Upper lobe of left lung (tissue), 6 donors: ENCODE measurements around the gene NALCN. TPM values are rescaled to one million over a fixed set of nuclear protein-coding genes. Genes with fewer than 3 reads are reported as not detected.

Experiments used
- ATAC-seq, 2 donors: fragments of 200-7000 bp; cut with Tn5 transposase; one replicate each; pipeline ENCODE4 v1.9.1; 2022; ENCODE audit warnings: mild to moderate bottlenecking in 2 of 2, moderate library complexity in 2 of 2; ENCODE audit not compliant: low FRiP score in 2 of 2
- DNase-seq, 2 donors: peaks; one replicate each; pipeline ENCODE4 v3.0.0-alpha.2; 2019 to 2020
- H3K27ac ChIP-seq, 4 donors: fragments of 200-600 bp; sonication (generic); one replicate each; pipeline ENCODE4 v1.5.1; 2016 to 2019
- H3K27me3 ChIP-seq, 4 donors: fragments of 200-600 bp; sonication (generic); one replicate each; pipeline ENCODE4 v1.5.1; 2017 to 2019
- H3K36me3 ChIP-seq, 4 donors: fragments of 200-600 bp; sonication (generic); one replicate each; pipeline ENCODE4 v1.5.1; 2016 to 2019
- H3K4me1 ChIP-seq, 4 donors: fragments of 200-600 bp; sonication (generic); one replicate each; pipeline ENCODE4 v1.5.1; 2018 to 2019
- H3K4me3 ChIP-seq, 4 donors: fragments of 200-600 bp; sonication (generic); one replicate each; pipeline ENCODE4 v1.5.1; 2017 to 2019; ENCODE audit warnings: mild to moderate bottlenecking in 2 of 4, moderate library complexity in 1 of 4
- H3K9me3 ChIP-seq, 4 donors: fragments of 200-600 bp; sonication (generic); one replicate each; pipeline ENCODE4 v1.5.1; 2018 to 2019
- CTCF ChIP-seq, 6 experiments: fragments of 450-650 bp in 4 of 6; fragments of 200-600 bp in 2 of 6; sonication (generic) in 2 of 6; IDR thresholded peaks; one replicate each; pipeline ENCODE4 v1.5.1; 2016 to 2019; ENCODE audit warnings: antibody characterized with exemption in 6 of 6
- EP300 ChIP-seq, 4 donors: sonication (generic); formaldehyde crosslinking; IDR thresholded peaks; one replicate each; pipeline ENCODE4 v1.5.1; 2017; ENCODE audit warnings: antibody characterized with exemption in 4 of 4, control low read depth in 2 of 4
- POLR2A ChIP-seq, 4 donors: fragments of 450-650 bp; IDR thresholded peaks; one replicate each; pipeline ENCODE4 v1.5.1; 2016 to 2017; ENCODE audit warnings: antibody characterized with exemption in 4 of 4, mild to moderate bottlenecking in 2 of 4
- POLR2AphosphoS5 ChIP-seq, 2 donors: sonication (generic); formaldehyde crosslinking; IDR thresholded peaks; one replicate each; pipeline ENCODE4 v1.5.1; 2017; ENCODE audit warnings: antibody characterized with exemption in 2 of 2
- WGBS, 2 donors: methylation state at CpG; one replicate each; pipeline ENCODE4 v1.1.5; 2017 to 2018; 5-methylcytosine and 5-hydroxymethylcytosine counted together
- total RNA-seq, 6 donors: library from RNA; depleted of rRNA in 4 of 6; stranded (reverse); fragments of >200 nt in 4 of 6; gene quantifications; one replicate each; pipeline versions ENCODE4 v1.1.0 to v1.2.1, GENCODE V29; 2016 to 2021
- donor health status: DM: no; HTN: no; CAD: no; lungs with moderate emphysema.
- donor health status: DM: no; HTN: yes; CAD: no; lungs with severe emphysema.

Gene NALCN
- total RNA-seq, 6 donors from 2014 or later, result under 0.01 to 1.8 (median 1.1) TPM

GRCh38 chr13:101190337-101190736, 226.0 kb downstream of the NALCN start:
- H3K9me3 ChIP-seq, result no peaks in the 10 kb centered on the region

DNA sequence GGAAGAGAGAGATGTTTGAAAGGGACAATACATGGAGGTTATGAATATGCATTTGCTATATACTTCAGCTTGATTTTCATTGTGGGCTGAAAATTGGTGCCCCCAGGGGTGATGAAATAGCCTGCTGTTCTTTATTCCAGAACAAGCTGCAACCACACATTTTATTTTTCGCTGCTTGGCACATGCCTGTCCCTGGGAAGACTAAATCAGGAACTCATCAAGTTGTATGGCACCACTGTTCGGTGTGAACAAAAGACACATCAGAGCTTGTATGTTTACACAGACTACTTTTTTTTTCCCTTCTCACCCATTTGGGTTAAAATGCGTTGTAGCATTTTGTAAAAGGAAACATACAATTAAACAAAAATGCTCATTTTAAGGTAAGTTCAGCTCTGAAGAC, 230.7 kb downstream of the NALCN start:
- ATAC-seq (no peak), DNase-seq (no peak)
- Histone ChIP-seq H3K36me3 (no peaks in the 10 kb centered on the region), H3K9me3 (no peaks in the 10 kb centered on the region), H3K27ac (no peak overlapping the region), H3K4me3 (no peak overlapping the region), H3K4me1 (no peaks in the 10 kb centered on the region), H3K27me3 (no peaks in the 10 kb centered on the region)
- no peak for TF ChIP-seq EP300 (IDR thresholded peaks at IDR 0.05)
- TF ChIP-seq POLR2A (IDR thresholded peaks at IDR 0.05), result no peak
- TF ChIP-seq POLR2AphosphoS5 (IDR thresholded peaks at IDR 0.05), result no peak
- TF ChIP-seq CTCF (IDR thresholded peaks at IDR 0.05), result no peak
- WGBS, 2 donors, result 65 to 67% methylated on average over 3 of the region's 3 CpGs

More at GRCh38 chr13:101190337-101190736, 226.0 kb downstream of the NALCN start:
- no peak for TF ChIP-seq POLR2AphosphoS5 (IDR thresholded peaks at IDR 0.05)
- no peak for TF ChIP-seq POLR2A (IDR thresholded peaks at IDR 0.05)
- no peak for TF ChIP-seq CTCF (IDR thresholded peaks at IDR 0.05)
- no peak for TF ChIP-seq EP300 (IDR thresholded peaks at IDR 0.05)
- H3K4me1 ChIP-seq, result no peaks in the 10 kb centered on the region
- no peaks in the 10 kb centered on the region for H3K27me3 ChIP-seq
- no peaks in the 10 kb centered on the region for H3K36me3 ChIP-seq
- no peak overlapping the region for H3K27ac ChIP-seq
- no peak for ATAC-seq
- no peak overlapping the region for H3K4me3 ChIP-seq
- DNase-seq, result no peak
- 82 to 87% methylated on average over 3 of the region's 3 CpGs for WGBS, 2 donors

DNA sequence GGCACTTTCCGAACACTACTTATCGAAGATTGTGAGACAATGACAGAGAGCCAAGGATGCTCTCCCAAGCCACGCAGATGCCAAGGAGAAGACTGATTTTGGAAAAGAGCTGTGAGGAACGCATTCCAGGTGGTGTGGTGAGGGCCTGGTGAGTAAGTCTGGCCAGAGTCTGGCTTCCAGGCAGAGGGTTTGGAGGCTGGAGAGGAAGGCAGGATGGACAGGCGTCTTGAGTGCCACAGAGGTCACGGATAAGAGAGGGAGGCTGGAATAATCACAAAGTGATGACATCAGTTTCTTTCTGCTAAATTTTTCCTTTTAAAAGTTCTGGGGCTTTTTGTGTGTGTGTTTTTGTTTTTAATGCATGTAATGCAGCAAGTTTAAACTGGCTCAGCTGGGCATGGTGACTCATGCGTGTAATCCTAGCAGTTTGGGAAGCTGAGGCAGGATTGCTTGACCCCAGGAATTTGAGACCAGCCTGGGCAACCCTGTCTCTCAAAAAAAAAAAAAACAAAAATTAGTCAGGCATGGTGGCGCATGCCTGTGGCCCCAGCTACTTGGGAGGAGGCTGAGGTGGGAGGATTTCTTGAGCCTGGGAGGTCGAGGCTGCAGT, 235.1 kb downstream of the NALCN start:
- DNase-seq (no peak), ATAC-seq (no peak)
- 67 to 82% methylated on average over 9 of the region's 9 CpGs for WGBS, 2 donors
- no peaks in the 10 kb centered on the region for H3K36me3 ChIP-seq
- TF ChIP-seq POLR2A (IDR thresholded peaks at IDR 0.05) (no peak), POLR2AphosphoS5 (IDR thresholded peaks at IDR 0.05) (no peak), CTCF (IDR thresholded peaks at IDR 0.05) (no peak), EP300 (IDR thresholded peaks at IDR 0.05) (no peak)
- H3K27ac ChIP-seq, result no peak overlapping the region
- no peaks in the 10 kb centered on the region for H3K4me1 ChIP-seq
- H3K27me3 ChIP-seq, result no peaks in the 10 kb centered on the region
- no peak overlapping the region for H3K4me3 ChIP-seq
- H3K9me3 ChIP-seq, result no peaks in the 10 kb centered on the region

DNA sequence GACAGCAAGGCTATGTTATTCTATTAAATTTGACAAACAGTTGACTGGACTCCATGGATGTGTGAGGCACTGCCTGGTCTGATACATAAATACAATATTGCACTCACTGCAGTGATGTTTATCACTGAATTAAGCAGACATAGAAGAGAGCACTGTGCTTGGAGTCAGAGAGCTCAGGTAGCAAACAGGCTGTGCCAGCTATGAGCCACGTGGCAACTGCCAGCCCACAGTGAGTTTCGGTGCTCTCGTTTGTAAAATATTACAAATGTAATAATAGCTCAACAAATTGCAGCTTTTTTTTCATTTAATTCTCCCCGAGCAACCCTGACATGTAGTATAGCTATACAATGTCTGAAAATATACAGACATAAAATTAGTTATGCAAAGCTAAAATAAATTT, 237.3 kb downstream of the NALCN start:
- Histone ChIP-seq H3K4me3 (no peak overlapping the region), H3K4me1 (no peaks in the 10 kb centered on the region), H3K27ac (no peak overlapping the region), H3K9me3 (no peaks in the 10 kb centered on the region), H3K27me3 (no peaks in the 10 kb centered on the region), H3K36me3 (no peaks in the 10 kb centered on the region)
- DNase-seq (no peak), ATAC-seq (no peak)
- TF ChIP-seq EP300 (IDR thresholded peaks at IDR 0.05) (no peak), CTCF (IDR thresholded peaks at IDR 0.05) (no peak), POLR2A (IDR thresholded peaks at IDR 0.05) (no peak), POLR2AphosphoS5 (IDR thresholded peaks at IDR 0.05) (no peak)
- WGBS, 2 donors, result 81 to 90% methylated on average over 4 of the region's 4 CpGs

DNA sequence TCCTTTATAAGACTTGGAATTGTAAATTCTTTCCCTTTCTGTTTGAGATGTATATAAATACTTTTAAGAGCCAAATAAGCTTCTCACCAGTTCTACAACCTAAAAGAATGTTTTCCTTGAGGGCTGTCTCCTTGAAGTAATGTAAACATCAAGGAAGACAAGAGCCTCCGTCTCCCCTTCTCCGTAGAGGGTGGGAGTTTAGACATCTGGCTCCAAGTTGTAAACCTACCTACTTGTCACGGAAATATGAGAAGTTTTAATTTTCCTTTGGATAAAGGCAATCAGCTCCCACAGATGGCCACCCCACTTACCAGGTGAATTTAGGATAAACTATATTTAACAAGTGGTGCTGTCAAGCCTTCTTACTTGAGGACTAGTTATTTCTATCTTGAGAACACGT, 237.9 kb downstream of the NALCN start:
- Histone ChIP-seq H3K4me3 (no peak overlapping the region), H3K27ac (no peak overlapping the region), H3K27me3 (no peaks in the 10 kb centered on the region), H3K36me3 (no peaks in the 10 kb centered on the region), H3K9me3 (no peaks in the 10 kb centered on the region), H3K4me1 (no peaks in the 10 kb centered on the region)
- DNase-seq (no peak), ATAC-seq (no peak)
- TF ChIP-seq EP300 (IDR thresholded peaks at IDR 0.05) (no peak), POLR2A (IDR thresholded peaks at IDR 0.05) (no peak), CTCF (IDR thresholded peaks at IDR 0.05) (no peak), POLR2AphosphoS5 (IDR thresholded peaks at IDR 0.05) (no peak)
- WGBS, 2 donors, result 19 to 26% methylated on average over 4 of the region's 4 CpGs
